ENCODE measurements around the gene FAM118A. TPM values are rescaled to one million over a fixed set of nuclear protein-coding genes. Genes with fewer than 3 reads are reported as not detected.

The FAM118A gene
- total and polyA plus RNA-seq, 8 donors: 12.0 to 747 (median 53.7) TPM

DNA sequence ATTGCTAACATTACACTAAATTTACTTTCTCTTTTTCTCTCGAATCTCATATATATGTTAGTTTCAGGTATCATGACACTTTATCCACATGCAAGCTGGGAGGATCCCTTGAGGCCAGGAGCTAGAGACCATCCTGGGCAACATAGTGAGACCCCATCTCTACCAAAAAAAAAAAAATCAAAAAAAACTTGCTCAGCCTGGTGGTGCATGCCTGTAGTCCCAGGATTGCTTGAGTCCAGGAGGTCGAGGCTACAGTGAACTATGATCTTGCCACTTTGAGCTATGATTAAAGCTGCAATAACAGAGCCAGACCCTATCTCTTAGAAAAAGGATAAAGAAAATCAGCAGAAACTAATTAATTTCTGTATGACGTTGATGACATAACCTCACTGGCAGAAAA, 28.7 kb upstream of the FAM118A start:
- TF ChIP-seq, protein P1, sequence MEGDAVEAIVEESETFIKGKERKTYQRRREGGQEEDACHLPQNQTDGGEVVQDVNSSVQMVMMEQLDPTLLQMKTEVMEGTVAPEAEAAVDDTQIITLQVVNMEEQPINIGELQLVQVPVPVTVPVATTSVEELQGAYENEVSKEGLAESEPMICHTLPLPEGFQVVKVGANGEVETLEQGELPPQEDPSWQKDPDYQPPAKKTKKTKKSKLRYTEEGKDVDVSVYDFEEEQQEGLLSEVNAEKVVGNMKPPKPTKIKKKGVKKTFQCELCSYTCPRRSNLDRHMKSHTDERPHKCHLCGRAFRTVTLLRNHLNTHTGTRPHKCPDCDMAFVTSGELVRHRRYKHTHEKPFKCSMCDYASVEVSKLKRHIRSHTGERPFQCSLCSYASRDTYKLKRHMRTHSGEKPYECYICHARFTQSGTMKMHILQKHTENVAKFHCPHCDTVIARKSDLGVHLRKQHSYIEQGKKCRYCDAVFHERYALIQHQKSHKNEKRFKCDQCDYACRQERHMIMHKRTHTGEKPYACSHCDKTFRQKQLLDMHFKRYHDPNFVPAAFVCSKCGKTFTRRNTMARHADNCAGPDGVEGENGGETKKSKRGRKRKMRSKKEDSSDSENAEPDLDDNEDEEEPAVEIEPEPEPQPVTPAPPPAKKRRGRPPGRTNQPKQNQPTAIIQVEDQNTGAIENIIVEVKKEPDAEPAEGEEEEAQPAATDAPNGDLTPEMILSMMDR (IDR thresholded peaks at IDR 0.05): no peak
- TF ChIP-seq POLR2AphosphoS5 (IDR thresholded peaks at IDR 0.05) (no peak), POLR2A (IDR thresholded peaks at IDR 0.05) (no peak), EP300 (IDR thresholded peaks at IDR 0.05) (no peak)
- intact Hi-C loops (cut with DNase I; ENCODE audit: low total_unique reads): no loop called here
- Histone ChIP-seq H3K9me3 (no peaks in the 10 kb centered on the region), H3K36me3 (no peaks in the 10 kb centered on the region), H3K27ac (no peak overlapping the region), H3K4me3 (no peak overlapping the region), H3K27me3 (peaks cover 0 to 13% (median 8%) of the 10 kb centered on the region in 3 donors), H3K4me1 (peaks cover 8 to 42% (median 24%) of the 10 kb centered on the region in 4 donors)
- DNase-seq: no peak
- WGBS, 5 donors: 69 to 79% (median 77%) methylated on average over 3 of the region's 3 CpGs

DNA sequence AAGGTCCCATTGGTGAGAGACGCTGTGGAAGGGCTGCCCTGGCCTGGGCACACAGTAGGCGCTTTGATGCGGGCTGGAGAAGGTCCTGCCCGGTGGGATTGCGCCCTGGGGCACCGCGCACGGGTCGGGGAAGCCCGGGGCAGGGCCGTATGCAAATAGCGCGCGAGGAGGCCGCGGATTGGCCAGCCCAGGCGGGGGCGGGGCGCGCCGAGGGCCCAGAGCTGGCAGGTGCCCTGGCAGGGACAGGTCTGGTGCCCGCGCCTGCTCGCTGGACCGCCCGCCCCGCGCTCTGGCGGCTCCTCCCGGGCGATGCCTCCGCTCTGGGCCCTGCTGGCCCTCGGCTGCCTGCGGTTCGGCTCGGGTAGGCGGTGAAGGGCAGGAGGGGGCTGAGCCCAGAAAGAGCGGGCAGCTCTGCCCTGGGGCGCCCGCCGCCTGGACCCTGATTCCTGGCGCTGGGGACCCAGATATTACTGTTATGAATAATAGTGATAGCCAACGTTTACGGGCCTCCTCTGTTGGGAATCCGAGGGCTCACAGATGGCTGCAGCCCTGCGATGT, 24.9 kb upstream of the FAM118A start, which contains the start of gene UPK3A:
UPK3A (plus strand) TSS at position 245 of the 558 bp plus-strand sequence; CDS start at position 310, 65 bp downstream.
- no peaks in the 10 kb centered on the region for H3K36me3 ChIP-seq
- intact Hi-C loops (cut with DNase I; ENCODE audit: low total_unique reads): no loop called here
- 4 to 10% (median 7%) methylated on average over 6 to 46 of the region's 46 CpGs for WGBS, 5 donors
- TF ChIP-seq POLR2A (IDR thresholded peaks at IDR 0.05) (no peak), POLR2AphosphoS5 (IDR thresholded peaks at IDR 0.05) (no peak), EP300 (IDR thresholded peaks at IDR 0.05) (no peak)
- TF ChIP-seq, protein P1 (IDR thresholded peaks at IDR 0.05): no peak
- H3K27me3 ChIP-seq: peaks cover 0 to 19% (median 8%) of the 10 kb centered on the region in 3 donors
- no peaks in the 10 kb centered on the region for H3K9me3 ChIP-seq
- peak within 1 kb of the TSS; percentile 32 to 41 (median 34) for H3K4me3 ChIP-seq
- peaks cover 8 to 29% (median 20%) of the 10 kb centered on the region in 4 donors for H3K4me1 ChIP-seq
- peak within 1 kb of the TSS in 1 of 5 donors; percentile 58 for H3K27ac ChIP-seq
- DNase-seq: peak; percentile 90 to 91

DNA sequence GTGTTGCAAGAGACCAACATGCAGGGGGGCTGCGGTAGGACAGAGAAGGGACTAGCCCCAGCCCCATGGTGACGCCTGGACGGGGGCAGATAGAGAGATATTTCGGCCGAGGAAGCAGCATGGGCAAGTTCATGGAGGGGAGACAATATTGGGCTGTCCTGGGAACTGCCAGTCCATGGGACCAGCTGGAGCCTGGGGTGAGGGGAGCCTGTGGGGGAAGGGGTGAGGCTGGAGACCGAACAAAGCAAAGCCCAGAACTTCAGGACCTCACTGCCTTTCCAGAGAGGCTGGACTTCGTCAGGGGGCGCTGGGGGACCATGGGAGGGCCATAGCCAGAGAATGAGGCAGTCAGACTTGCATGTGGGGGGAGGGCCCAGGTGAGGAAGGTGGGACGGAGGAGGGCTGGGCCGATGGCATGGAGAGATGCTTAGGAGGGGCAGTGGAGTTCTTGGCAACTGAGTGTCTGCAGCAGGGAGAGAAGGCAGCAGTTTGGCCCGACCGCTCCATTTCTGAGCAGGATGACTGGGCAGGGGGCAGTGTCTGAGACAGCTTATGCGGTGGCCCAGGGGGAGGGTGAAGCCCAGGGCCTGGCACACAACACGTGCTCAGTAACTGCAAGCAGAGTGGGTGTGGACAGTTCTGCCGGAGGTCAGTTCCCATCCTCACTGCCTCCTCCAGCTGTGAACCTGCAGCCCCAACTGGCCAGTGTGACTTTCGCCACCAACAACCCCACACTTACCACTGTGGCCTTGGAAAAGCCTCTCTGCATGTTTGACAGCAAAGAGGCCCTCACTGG, 24.3 kb upstream of the FAM118A start:
- peak in 1 of 2 donors; percentile 57 for DNase-seq
- no peaks in the 10 kb centered on the region for H3K9me3 ChIP-seq
- H3K4me1 ChIP-seq: peaks cover 8 to 25% (median 20%) of the 10 kb centered on the region in 4 donors
- H3K36me3 ChIP-seq: no peaks in the 10 kb centered on the region
- WGBS, 5 donors: 55 to 66% (median 61%) methylated on average over 16 of the region's 16 CpGs
- peak overlapping the region; percentile 32 to 41 (median 34) for H3K4me3 ChIP-seq
- TF ChIP-seq POLR2A (IDR thresholded peaks at IDR 0.05): no peak
- no peak for TF ChIP-seq POLR2AphosphoS5 (IDR thresholded peaks at IDR 0.05)
- TF ChIP-seq, protein P1 (IDR thresholded peaks at IDR 0.05): no peak
- no peak for TF ChIP-seq EP300 (IDR thresholded peaks at IDR 0.05)
- peaks cover 0 to 26% (median 8%) of the 10 kb centered on the region in 3 donors for H3K27me3 ChIP-seq
- peak overlapping the region in 1 of 5 donors; percentile 58 for H3K27ac ChIP-seq
- intact Hi-C loops (cut with DNase I; ENCODE audit: low total_unique reads): no loop called here

DNA sequence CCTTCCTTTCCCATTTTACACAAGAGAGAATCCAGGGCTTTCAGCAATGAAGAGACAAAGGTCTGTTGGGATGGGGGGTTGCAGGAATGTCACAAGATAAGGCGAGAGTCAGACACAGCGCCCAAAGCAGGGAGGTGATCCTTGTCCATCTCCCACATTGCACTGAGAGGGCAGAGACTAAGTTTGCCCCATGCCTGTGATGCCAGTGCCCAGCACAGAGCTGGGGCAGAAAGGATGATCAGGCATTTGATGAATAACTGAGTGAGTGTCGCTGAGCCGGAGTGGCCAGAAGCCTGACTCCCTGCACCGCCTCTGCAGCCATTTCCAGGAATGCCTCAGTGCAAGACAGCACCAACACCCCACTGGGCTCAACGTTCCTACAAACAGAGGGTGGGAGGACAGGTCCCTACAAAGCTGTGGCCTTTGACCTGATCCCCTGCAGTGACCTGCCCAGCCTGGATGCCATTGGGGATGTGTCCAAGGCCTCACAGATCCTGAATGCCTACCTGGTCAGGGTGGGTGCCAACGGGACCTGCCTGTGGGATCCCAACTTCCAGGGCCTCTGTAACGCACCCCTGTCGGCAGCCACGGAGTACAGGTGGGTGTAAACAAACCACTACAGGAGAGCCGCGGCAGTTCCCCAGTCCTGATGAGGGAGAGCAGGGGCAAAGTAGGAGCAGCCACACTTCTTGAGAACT, 22.7 kb upstream of the FAM118A start:
- Histone ChIP-seq H3K4me1 (peaks cover 8 to 31% (median 22%) of the 10 kb centered on the region in 4 donors), H3K9me3 (no peaks in the 10 kb centered on the region), H3K4me3 (no peak overlapping the region), H3K27me3 (peaks cover 0 to 28% (median 8%) of the 10 kb centered on the region in 3 donors), H3K27ac (no peak overlapping the region), H3K36me3 (no peaks in the 10 kb centered on the region)
- no peak for DNase-seq
- 69 to 84% (median 73%) methylated on average over 9 to 12 of the region's 12 CpGs for WGBS, 5 donors
- intact Hi-C loops (cut with DNase I; ENCODE audit: low total_unique reads): no loop called here
- TF ChIP-seq POLR2AphosphoS5 (IDR thresholded peaks at IDR 0.05): no peak
- TF ChIP-seq, protein P1 (IDR thresholded peaks at IDR 0.05): no peak
- no peak for TF ChIP-seq EP300 (IDR thresholded peaks at IDR 0.05)
- no peak for TF ChIP-seq POLR2A (IDR thresholded peaks at IDR 0.05)

Measured in stomach (tissue), 9 donors.